HL-60/S4 treated with phorbol 12-myristate 13-acetate at 8.2 ng/mL for 4 days and 3 days (cell line): ENCODE results near the gene SLC12A5.

Source experiments
- in situ Hi-C: fragments of 300-500 bp; cut with MboI; formaldehyde crosslinking; loops from 2 replicates; pipeline ENCODE4 v1.15.0; 2022; ENCODE audit warnings: low sequenced_read_pairs

SLC12A5 gene

DNA sequence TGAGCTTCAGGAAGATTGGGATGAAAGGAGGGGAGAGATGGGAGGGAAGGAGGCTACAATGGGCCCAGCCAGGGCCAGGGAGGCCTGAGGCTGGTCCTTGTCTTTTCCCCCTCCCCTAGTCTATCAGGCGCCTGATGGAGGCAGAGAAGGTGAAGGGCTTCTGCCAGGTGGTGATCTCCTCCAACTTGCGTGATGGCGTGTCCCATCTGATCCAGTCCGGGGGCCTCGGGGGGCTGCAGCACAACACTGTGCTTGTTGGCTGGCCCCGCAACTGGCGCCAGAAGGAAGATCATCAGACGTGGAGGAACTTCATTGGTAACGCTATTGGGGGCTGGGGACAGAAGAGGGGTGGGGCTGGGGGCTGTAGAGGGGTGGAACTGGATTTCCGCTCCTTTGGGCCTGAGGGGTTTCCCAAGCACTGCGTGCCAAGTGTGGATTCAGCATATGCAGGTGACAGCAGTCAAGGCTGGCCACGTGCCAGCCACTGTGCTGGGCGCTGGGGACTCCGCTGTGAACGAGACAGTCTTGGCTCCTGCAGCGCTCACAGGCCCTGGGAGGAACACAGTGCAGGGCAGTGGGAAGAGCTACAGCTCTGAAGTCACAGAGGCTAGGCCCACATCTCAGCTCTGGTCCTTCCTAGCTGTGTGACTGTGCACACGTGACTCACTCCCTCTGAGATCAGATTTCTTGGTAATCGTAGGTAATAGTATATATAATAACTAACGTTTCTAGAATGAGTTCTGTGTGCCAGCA lies 22.7 kb downstream of the SLC12A5 start:
- in situ Hi-C loops = no loop called here

GRCh38 chr20:46053416-46053815 lies 24.4 kb downstream of the SLC12A5 start:
- in situ Hi-C loops = no loop called here

DNA sequence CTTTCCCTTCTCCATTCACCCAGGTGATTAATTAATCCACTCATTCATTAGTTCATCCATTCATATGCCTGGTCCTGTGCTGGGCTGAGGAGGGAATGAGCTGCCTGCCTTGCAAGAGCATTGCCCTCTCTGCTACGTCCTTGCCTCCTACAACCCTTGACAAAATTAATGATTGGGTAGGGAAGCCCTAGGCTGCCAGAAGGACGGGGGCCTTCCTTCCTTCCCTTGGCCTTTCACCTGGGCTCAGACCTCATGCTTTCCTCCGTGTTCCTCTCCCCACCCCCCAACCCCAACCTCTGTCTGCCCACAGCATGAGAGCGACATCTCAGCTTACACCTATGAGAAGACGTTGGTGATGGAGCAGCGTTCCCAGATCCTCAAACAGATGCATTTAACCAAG lies 25.6 kb downstream of the SLC12A5 start:
- in situ Hi-C loops = no loop called here

DNA sequence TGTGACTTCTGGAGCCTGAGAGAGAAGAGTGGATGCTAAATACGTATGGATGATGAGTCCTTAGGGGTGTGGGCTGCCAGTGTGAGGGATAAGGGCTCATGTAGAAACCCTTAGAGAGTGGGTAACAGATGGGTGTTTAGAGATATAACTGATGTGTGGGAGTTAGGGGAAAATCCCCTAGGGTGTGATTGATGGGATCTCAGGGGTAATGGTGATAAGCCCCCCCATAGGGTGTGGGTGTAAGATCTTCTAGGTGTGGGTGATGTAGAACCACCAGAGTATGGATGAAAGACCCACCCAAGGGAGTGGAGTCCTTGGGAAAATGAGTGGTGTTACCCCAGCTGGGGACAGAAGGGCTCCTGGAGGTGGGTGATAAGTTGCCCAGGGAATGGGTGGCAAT lies 26.3 kb downstream of the SLC12A5 start:
- in situ Hi-C loops = no loop called here

GRCh38 chr20:46056027-46056833 lies 27.2 kb downstream of the SLC12A5 start:
- in situ Hi-C loops = no loop called here

DNA sequence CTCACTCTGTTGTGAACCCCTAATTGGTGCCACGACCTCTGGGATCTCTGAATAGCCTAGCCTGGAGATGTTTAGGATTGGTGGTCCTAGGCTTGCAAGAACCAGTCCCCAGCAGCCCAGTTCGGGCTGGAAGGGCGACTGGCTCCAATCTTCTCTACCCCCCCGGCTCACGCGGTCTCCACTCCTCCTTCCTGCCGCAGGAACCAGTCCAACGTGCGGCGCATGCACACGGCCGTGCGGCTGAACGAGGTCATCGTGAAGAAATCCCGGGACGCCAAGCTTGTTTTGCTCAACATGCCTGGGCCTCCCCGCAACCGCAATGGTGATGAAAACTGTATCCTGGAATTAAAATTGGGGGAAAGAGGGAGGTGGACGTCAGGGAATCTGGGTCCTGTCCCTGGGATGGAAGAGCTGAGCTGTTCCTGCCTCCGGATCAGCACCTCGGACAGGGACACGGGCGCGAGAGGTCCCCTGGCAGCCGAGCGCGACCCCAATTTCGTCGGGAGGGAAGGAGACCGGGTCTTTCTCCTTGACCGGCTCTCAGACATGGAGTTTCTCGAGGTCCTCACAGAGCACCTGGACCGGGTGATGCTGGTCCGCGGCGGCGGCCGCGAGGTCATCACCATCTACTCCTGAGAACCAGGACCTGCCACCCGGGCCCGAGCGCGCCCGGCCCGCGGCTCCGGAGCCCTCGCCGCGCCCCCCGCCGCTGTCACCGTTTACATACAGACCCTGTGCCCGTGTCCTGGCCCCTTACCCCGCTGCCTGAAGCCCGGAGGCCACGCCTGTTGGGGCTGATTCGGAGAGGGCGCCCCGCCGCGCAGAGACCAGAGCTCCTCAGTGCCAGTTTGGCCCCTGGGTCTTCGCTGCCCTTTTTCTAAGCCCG lies 28.2 kb downstream of the SLC12A5 start:
- in situ Hi-C loops = no loop called here

- in situ Hi-C loops = no loop called here
Measured at GRCh38 chr20:46057856-46058598, 29.0 kb downstream of the SLC12A5 start.

DNA sequence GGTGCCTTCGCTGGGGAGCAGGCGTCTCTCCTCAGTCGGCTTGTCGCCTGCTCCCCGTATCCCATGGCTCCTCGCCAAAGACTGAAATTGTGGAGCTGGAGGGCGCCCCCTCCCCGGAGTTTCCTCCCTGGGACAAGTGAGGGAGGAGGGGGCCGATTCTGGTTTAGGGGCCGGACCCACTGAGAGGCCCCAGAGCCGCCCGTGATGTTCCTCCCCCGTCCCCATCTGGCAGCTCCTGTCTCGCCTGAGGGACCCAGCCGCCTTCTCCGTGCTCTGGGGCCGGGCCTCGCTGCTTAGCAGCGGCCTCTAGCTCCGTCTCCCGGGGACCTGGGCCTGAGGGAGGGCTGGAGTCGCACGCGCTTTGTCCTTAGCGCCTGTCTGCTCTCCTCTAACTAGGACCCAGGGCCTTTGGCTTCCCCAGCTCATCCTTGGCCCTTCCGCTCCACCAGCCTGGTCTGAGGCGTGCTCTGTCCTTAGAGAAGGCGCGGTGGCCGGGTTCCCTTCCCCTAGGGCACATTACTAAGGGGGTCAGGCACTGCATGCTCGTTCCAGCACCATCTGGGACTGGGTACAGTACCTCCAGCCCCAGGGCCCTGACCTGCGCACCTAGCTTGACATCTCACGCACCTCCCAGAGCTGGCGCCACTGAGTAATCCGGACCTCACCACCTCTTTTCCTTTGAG lies 29.7 kb downstream of the SLC12A5 start:
- in situ Hi-C loops = no loop called here

GRCh38 chr20:46060301-46060881 lies 31.4 kb downstream of the SLC12A5 start:
- in situ Hi-C loops = no loop called here

- in situ Hi-C loops = no loop called here
Measured at GRCh38 chr20:46060975-46061374, 32.0 kb downstream of the SLC12A5 start.

DNA sequence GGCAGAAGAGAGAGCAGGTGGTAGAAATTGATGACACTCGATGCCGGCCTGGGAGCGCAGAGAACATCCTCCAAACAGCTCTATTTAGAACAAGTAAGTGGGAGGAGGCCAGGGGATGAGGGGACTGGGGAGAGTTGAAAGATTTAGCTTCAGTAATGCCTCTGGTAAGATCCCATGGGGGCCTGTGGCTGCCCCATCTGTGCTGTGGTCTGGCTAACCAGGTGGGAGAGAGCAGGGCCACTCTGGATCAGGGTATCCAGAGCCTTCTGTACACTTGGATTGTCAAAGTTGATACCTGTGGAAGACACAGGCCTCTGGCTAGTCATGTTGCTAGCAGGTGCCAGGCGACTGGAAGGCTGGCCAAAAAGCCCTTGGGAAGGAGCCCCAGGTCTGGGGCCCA lies 33.1 kb downstream of the SLC12A5 start:
- in situ Hi-C loops = no loop called here

DNA sequence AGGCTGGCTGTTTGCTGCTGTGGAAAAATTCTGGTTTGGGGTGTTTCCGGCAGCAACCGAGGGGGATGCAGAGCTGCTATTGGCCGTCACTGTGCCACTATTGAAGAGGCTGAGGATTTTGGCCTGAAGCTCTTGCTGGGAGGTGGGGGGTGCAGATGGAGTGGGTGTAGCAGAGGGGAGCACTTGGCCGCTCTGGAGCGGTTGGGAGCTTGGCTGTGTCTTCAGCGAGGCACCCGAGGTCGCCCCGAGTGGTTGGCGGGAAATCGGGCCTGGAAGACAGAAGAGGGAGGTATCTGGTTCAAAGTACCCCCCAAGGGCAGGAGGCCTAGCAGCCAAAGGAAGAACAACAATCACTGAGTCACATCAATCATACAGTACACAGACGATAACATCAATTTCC lies 33.6 kb downstream of the SLC12A5 start:
- in situ Hi-C loops = no loop called here

DNA sequence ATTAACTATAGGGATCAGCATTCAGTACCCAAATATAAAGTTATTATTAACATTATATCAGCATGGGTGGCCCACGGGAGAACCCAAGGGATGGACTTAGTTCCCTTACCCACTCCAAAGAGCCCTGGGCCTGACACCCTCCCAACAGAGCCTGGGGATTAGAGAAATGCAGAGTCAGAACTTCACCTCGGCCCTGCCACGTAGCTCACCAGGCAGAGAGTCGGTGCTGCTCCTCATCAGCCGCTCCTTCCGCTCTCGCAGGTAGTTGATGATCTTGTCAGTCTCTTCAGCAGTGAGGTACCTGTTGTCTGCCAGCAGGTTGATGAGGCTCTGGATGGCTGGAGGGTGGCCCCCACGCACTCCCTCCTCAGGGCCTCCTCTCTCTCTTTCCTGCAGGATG lies 34.1 kb downstream of the SLC12A5 start:
- in situ Hi-C loops = no loop called here

GRCh38 chr20:46063652-46064054 lies 34.6 kb downstream of the SLC12A5 start:
- in situ Hi-C loops = no loop called here

DNA sequence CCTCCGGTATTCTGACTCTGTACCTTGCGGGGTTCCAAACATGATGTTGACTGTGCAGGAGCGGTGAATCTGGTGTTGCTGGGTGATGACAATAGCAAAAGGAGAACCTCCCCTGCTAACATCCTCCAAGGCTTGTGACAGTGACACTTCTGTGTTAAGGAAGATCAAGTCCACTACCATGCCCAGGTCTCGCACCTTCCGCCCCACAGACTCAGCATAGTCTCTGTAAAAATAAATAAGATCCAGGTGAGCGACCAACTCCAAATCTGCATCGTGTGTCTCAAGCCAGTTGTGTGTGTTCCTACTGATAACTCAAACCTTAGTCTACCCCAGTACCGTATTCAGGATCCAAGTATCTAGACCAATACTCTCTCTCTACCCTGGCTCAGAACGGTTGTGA lies 36.0 kb downstream of the SLC12A5 start:
- in situ Hi-C loops = no loop called here

DNA sequence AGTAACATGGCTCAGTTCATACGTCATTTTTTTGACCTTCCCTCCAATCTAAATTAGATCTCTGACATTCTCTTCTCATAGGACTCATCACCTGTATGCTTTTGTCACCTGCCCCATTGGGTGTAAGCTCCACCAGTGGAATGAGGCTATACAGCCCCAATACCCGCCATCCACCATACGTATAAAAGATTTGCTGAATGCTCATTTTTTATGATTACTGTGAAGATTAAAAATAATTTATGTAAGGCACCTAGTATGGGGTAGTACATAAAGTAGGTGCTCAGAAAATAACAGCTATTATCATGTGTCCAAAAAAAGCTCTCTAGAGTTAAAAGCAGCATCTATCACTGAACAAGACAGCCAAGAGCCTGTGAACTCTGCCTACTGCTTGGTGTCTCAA lies 36.7 kb downstream of the SLC12A5 start:
- in situ Hi-C loops = no loop called here

DNA sequence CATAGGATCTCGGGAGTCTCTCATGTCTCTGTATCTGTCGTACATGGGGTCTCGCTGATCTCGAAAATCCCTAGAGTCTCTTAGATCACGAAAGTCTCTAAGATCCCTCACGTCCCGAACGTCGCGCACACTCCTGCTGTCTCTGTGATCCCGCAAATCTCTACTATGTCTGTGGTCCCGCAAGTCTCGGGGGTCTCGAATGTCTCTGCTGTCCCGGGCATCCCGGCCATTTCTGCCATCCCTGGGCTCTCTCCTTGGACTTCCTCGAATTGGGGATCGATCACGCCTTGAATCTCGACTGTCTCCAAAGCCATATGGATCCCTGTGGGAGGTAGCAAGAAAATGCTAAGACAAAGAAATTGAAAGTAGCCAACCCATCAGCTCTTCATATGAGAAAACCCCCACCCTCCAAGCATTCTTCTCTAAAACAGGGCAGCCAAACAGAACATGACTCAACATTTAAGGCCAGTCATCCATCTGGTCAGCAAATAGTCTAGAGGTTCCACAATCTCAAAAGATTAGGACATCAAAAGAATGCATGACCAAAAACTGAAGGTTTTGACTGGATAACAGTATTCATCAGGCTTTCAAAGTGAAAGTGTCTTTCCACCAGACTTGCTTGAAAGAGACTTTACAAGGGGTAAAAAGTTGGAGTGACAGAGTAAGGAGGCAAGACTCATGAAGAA lies 41.3 kb downstream of the SLC12A5 start:
- in situ Hi-C loops = no loop called here

DNA sequence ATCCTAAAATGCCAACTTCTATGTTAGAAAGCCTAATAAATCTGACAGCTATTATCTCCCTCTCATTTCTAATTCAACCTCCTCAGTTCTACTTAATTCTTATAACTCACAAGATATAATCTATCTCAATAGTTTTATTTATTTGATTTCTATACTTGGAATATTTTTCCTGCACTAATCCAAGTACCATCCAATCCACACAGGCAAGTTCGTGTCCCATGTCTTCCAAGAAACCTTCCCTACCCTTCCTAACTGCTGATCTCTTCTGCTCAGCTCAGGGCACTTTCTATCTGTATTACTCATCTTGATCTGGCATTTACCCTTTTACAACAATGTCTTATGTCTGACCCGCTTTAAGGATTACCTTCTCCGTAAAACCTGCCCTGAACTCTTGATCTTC lies 42.6 kb downstream of the SLC12A5 start:
- in situ Hi-C loops = no loop called here

GRCh38 chr20:46073024-46073423 lies 44.0 kb downstream of the SLC12A5 start:
- in situ Hi-C loops = no loop called here
